GM19452 (cell line): Measurements from ENCODE around the gene GMCL2.

Experiments used
- ATAC-seq: cut with Tn5 transposase; IDR thresholded peaks from one replicate; pipeline ENCODE4 v1.9.1; 2021; ENCODE audit not compliant: unreplicated experiment

The GMCL2 gene

DNA sequence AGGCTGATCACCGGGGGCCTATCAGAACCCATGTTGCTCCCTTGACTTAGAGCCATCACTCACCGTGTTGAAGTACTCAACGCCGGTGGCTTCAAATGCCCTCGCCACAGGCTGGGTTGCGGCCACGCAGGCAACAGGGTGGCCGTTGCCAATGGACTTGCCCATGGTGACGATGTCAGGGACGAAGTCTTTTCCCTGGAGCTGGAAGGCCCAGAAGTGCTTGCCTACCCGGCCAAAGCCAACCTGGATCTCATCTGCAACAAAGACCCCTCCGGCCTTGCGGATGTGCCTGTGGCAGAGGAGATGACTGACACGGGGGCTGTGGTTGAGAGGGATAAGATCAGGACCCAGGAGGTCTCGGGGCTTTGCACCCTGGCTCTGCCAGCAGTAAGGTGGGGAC lies 35.1 kb upstream of the GMCL2 start:
- ATAC-seq = no peak

DNA sequence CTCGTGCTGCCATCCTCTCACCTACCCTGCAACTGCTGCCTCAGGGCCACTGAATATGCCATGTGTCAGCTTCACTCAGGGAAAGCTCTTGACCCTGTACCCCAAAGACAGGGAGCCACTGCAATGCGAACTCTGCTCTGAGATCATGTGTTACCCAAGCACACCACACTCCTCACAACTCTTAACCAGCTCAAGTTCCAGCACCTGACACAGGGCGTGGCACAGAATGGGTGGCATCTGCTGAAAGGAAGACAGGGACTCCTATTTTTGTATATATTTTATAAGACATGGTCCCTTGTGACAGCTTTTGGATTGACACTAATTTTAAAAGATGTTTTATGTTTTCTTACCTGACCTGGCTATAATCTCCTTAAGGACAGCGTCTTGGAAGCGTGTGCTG lies 34.7 kb upstream of the GMCL2 start:
- no peak for ATAC-seq

DNA sequence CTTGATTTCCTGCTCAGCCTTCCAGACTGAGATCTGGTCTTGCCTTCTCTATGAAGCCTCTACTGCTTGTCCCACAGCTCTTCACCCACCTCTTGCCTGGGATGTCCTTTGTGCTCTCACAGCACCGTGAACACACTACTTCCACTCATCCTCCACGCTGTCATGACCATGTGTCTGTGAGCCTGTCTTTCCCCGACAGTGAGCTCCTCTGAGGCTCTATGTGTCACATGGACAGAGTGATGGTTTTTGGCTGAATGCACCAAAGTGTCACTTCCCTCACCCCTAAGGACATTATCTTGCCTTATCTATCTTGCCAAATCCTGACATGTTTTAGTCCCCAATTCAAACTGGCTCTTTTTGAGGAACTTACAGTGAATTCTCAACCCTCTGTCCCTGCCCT lies 34.1 kb upstream of the GMCL2 start:
- ATAC-seq = no peak

DNA sequence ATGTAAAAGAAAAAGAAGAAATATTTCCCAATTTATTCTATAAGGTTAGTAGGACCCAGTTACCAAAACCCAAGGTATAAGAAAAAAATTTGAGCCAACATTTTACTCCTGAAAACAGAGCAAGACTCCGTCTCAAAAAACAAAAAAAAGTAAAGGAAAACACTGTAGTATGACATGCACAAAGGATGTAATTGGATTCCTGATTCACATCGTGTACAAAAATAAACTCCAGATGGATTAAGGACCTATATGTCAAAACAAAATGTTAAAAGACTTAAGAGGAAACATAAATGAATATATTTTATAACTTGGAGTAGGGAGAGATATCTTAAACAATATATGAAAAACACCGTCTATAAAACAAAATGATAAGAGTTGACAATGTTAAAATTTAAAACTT lies 31.7 kb upstream of the GMCL2 start:
- ATAC-seq = no peak

DNA sequence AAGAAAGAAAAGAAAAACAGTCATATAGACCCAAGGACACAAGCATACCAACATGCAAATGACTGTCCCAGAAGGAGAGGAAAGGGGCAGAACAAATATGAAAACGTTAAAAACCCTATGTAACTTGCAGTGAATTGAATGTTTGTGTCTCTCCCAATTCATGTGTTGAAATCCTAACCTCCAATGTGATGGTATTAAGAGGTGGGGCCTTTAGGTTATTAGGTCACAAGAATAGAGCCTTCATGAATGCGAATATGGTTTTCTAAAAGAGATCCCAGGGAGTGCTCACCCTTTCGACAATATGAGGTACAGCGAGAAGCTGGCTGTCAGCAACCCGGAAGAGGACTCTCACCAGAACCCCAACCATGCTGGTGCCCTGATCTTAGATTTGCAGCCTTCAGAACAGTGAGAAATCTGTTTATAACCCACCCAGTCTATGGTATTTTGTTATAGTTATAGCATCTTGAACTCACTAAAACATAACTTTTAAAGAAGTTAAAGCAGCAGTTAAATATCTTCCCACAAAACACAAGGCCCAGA lies 31.1 kb upstream of the GMCL2 start:
- ATAC-seq = no peak

- ATAC-seq = no peak
These were observed 29.6 kb upstream of the GMCL2 start for GRCh38 chr5:178216779-178217178.

DNA sequence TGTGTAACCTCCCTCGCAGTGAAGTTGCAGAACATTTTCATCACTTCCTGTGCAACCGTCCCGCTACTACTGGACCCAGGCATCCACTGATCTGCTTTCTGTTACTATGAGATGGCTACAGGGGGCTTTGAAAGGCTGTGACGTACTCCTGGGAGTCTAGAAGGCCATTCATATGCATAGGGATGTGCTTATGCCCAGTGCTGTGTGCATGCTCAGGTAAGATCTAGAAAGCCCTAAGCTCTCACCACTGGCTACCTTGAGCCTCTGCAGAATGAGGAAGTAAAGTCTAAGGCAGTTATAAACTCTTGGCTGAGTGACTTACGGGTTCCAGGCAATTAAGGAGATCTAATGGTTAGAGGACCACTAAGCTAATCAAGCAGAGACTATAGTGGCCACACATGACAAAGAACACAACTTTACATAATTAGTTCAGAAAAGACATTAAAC lies 28.9 kb upstream of the GMCL2 start:
- ATAC-seq = no peak

DNA sequence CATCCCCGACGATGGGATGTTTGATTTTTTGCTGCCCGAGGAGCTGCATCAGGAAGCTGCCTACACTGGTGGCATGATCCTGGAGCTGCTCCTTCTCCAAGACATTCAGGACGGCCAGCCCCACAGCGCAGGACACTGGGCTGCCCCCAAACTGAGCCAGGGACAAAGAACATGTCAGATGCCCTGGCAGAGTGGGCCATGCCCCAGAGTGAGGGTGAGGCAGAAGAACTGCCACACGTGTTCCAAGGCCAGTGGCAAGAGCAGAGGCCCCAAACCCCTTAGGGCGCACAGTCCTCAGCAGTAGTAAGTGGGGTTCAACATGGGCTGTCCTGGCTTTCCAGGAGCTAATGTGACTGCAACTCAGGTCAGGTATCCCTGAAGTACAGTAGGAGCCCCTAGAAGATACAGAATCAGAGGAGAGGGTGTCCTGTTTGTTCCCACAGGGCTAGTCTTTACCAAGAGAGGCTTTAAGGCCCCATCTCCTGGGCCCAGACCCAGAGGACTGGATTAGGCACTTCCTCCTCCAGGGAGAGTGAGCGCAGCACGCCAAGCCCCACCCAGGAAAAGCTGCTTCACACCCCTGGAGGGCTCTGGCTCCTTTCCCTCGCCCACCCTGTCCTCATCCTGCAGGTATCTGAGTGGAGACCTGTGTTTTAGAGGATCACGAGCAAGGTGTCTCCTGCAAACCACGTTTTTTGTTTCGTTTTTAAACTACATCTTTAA lies 28.3 kb upstream of the GMCL2 start:
- ATAC-seq = no peak

DNA sequence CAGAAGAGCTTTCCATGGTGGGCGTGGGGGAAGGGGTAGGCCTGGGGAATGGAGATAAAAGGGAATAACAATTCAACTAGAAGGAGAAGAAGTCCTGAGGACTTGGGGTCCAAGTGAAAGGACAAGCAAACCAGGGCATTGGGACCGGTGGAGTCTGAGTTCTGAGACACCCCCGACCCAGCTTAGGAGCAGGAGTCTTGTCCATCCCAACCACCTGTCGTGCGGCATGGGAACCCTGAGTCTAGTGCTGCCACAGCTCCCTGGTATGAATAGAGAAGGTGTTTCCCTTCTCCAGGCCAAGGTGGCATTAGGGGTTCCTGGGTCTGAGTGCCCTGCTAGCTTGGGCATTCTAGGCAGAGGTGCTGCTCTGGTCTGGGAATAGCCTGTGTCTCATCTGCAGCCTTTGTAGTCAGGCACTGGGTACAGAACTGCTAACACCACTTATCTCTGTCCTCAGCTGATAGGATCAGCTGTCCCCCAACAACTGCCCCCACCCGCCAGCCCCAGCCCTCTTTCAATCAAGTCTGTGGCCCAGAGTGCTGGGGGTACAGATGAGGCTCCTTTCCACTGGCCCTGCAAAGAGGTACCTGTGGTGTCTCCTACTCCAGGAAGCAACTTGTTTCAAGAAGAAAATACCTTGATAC lies 27.1 kb upstream of the GMCL2 start:
- ATAC-seq = no peak

DNA sequence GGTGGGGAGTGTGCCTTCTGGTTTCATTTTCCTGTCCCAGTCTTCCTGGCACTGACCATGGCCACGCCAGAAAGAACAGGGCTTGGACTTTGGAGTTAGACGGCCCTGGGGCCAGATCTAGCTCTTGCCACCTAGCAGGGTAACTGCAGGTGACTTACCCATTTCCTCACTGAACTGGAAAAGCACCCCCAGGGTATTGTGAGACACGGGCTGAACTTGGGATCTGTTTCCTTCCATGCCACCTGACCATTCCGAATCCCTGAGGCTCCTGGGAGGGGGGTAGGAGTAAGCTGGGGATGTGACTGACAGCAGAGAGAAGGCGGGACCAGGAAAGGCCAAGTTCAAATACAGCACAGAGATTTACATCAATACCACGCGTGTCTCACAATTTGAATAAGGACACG lies 26.6 kb upstream of the GMCL2 start:
- no peak for ATAC-seq

DNA sequence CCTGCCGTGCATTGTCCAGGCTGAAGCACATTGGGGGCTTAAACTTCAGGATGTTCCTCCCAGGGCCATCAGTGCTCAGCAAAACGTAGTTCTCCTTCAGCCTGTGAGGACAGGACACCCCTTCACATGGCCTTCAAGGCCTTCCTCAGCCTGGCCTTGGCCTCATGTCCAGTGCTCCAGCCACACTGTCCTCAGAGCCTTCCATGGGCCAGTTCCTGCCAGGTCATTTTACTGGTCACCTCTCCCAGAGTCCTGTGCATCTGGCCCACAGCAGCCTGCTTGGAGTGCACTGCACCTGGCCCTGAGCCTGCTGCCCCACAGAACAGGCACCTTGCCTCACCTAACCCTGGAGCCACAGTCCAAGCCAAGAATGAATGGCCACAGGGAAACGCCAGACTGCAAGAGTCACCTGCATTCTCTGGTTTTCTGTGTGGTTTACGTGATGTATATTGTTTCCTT lies 25.9 kb upstream of the GMCL2 start:
- ATAC-seq = no peak

DNA sequence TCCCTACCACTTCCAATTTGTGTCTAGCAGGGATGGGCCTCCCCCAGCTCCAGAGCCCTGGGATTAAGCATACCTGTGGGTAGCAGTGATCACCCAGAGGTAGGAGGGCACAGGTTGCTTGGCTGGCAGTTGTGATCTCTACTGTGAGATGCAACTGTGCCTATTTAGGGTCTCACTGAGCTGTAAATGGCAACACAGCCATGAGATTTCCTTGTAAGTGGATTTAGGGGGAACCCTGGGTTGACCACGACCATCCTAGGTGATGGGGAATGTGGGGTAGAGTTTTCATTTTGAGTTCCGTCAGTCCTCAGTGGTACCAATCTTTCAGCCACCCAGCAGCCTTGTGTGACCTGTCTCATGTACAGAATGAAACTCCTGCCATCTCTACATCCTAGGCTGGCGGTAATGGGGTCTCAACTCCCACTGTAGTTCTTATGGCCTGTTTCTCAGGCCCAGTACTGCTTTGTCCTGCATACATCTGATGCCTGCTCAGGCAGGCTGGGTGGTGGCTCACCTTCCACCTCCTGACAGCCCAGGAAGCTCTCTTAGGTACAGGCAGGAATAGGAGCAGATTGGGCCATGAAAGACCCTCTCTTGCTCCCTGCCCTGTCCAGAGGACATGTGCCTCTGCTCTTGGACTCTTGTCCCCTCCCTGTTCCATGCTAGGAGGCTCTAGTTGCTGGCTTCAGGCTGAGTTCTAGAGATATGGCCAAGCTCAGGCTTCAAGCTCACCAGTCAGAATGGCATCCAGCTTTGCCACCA lies 25.3 kb upstream of the GMCL2 start:
- no peak for ATAC-seq

DNA sequence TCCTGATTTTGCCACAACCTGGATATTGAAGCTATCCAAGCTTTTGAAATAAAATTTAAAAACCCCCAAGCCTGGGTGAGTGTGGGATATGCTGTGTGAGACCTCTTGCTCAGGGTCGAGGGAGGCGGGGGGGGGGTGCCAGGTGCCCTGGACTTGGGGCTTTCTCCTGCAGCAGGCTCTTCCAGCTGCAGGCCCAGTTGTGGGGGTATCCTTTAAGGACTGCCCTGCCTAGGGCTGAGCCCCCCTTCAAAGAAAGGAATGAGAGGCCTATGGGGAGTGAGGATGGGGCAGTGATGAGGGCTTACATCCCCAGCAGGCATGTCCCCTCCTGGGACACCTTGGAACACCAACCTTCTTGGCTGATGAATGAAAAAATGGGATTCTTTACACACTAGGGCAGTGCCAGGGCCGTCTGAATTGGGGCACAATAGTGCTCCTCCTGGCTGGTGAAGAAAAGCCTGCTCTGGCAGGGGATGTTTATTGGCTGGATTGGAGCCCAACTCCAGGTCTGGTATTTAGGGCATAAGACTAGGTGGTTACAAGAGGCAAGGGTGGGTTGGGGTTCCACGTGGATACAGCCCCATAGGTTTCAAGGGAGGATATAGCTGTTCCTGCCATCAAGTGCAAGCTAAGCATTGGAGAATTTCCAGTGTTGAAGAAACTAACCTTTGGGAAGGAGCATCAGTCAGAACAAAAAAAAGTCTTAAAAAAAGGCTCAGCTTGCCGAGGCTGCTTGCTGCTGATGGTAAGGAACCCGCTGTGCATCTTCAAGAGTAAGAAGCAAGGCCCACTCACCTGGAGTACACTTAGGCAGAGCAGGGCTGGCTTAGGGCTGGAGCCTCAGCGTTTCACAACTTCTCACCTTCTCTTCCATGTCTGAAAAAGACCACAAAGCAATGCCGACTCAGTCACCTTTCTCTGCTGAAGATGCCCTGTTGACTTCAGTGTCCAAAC lies 24.2 kb upstream of the GMCL2 start:
- ATAC-seq = no peak

- no peak for ATAC-seq
These were observed 23.5 kb upstream of the GMCL2 start for GRCh38 chr5:178210686-178211085.

DNA sequence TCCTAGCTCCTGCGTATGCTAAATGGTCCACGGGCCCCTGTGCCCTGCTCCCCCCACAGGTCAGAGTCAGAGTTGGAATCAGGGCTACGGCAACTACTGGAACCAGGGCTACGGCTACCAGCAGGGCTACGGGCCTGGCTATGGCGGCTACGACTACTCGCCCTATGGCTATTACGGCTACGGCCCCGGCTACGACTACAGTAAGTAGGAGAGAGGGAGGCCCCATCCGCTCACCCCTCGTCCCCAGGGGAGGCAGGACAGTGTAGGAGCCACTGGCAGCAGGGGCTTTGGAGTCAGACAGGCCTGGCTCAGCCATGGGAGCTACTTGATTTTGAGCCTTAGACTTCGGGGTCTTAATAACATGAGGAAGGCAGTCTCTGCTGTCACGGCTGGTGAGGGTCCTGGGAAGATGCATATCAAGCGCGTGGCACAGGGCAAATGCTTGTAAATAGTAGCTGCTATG lies 22.9 kb upstream of the GMCL2 start:
- no peak for ATAC-seq

DNA sequence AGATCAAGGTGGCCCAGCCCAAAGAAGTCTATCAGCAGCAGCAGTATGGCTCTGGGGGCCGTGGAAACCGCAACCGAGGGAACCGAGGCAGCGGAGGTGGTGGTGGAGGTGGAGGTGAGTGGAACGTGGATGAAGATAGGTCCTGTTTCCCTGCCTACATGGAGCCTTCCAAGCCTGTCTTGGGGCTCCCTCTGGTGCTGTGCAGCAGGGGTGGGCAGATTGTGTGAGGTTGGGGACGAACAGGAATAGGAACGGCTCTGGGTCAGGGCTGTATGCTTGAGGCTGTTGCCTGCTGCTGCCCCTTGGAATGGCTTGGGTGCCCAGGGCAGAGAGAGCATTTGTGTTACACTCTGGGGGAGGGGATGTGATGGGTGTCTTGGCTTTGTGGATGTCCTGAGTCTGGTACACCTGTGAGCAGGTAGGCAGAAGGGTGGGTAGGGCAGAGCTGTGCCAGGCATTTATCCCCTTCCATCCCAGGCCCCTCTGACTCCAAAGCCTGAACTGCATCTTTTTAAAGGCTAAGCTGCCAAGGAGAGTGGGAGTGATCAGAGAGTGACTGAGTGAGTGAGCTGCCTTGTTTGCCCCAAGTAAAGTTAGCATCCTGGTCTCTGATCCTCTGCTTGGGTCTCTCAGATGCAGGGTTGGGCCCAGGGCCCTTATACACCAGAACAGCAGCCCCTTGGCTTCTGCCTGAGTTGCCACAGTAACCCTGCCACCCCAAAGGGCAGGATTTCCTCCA lies 22.3 kb upstream of the GMCL2 start:
- no peak for ATAC-seq

- no peak for ATAC-seq
These were observed 21.5 kb upstream of the GMCL2 start for GRCh38 chr5:178208540-178209227.

- no peak for ATAC-seq
These were observed 20.7 kb upstream of the GMCL2 start for GRCh38 chr5:178207917-178208280.

DNA sequence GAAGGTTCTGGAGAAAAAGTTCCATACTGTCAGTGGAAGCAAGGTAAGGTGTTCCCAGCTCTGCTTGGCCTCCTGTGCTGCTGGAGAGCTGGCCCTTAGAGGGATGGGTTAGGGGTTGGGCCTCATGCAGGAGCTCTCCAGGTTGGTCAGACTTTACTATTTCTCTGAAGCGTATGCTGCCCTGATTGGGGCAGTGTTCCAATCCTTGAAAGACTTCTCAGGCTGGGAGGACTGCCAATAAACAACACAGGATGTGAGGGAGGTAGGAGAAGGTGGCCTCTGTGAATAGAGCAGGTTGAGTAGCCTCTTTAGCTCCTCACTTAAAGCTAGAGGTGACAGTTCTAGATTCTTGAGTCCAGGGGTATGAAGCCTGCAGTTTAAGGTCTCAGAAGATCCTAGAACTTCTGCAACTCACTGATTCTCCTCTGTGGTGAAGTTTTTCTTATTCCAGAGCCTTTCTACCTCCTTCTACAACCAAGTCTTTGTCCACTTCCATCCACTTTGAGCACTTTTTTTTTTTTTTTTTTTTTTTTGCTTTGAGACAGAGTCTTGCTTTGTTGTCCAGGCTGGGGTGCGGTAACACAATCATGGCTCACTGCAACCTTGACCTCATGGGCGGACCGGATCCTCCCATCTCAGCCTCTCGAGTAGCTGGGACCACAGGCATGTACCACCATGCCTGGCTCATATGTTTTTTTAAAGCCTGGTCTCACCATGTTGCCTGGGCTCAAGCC lies 20.2 kb upstream of the GMCL2 start:
- ATAC-seq = no peak
